Panc1 (cell line): ENCODE measurements around the gene PPP1R3E. TPM values are rescaled to one million over a fixed set of nuclear protein-coding genes. Genes with fewer than 3 reads are reported as not detected.
"Not testable (repeated sequence)": the region's sequence is repeated elsewhere in the genome, so short reads cannot be mapped to it uniquely, and the experiment has no call there.

Experiments
- ATAC-seq: fragments of 200-7000 bp; cut with Tn5 transposase; 2 replicates; pipeline ENCODE4 v1.9.1; 2020; ENCODE audit warnings: mild to moderate bottlenecking, moderate library complexity
- BruUV-seq: library from RNA; stranded (reverse); fragments of 400-500 nt; replicated peaks from 2 replicates; lab custom pipeline; 2021; lab: Mats Ljungman, UMichigan
- CTCF ChIA-PET: fragments of 300-600 bp; sonication (Branson Sonifier 250); formaldehyde crosslinking; loops from one replicate; lab custom pipeline; 2022; ENCODE audit warnings: antibody characterized with exemption; lab: Charles Lee
- POLR2A ChIA-PET: fragments of 300-600 bp; sonication (Branson Sonifier 250); formaldehyde crosslinking; loops from one replicate; lab custom pipeline; 2022; ENCODE audit warnings: antibody characterized with exemption; lab: Charles Lee
- DNase-seq: peaks from one replicate; pipeline ENCODE4 v3.0.0-alpha.2; 2010; ENCODE audit warnings: low read depth, low spot score
- H3K27ac ChIP-seq: 2 replicates; pipeline ENCODE4 v1.5.1; 2011; ENCODE audit warnings: mild to moderate bottlenecking, low read length, inconsistent platforms
- H3K27me3 ChIP-seq: fragments of 200-500 bp; sonication (Bioruptor generic); 2 replicates; pipeline ENCODE4 v1.6.0; 2014; ENCODE audit warnings: low read length, inconsistent platforms; ENCODE audit not compliant: control insufficient read depth, insufficient read depth
- H3K36me3 ChIP-seq: fragments of 200-500 bp; sonication (Bioruptor generic); 2 replicates; pipeline ENCODE4 v1.5.1; 2014; ENCODE audit warnings: inconsistent platforms, mild to moderate bottlenecking, low read length, moderate library complexity; ENCODE audit not compliant: control insufficient read depth, insufficient read depth
- H3K4me1 ChIP-seq: 2 replicates; pipeline ENCODE4 v1.5.1; 2011; ENCODE audit warnings: inconsistent platforms, mild to moderate bottlenecking, low read length, moderate library complexity; ENCODE audit not compliant: control insufficient read depth, insufficient read depth
- H3K4me3 ChIP-seq, 2 experiments: 2 replicates each; pipeline ENCODE4 v1.5.1; 2011 to 2012; ENCODE audit warnings: low read depth in 2 of 2, low read length in 2 of 2, mild to moderate bottlenecking in 2 of 2, inconsistent platforms in 1 of 2, moderate library complexity in 1 of 2
- H3K9me3 ChIP-seq: fragments of 200-500 bp; sonication (Bioruptor generic); 2 replicates; pipeline ENCODE4 v1.5.1; 2014; ENCODE audit warnings: low read depth, mild to moderate bottlenecking, inconsistent platforms, low read length, moderate library complexity; ENCODE audit not compliant: control insufficient read depth, insufficient read depth
- CTCF ChIP-seq: fragments of 450-650 bp; IDR thresholded peaks from 2 replicates; pipeline ENCODE4 v1.5.1; 2017; ENCODE audit warnings: mild to moderate bottlenecking
- POLR2AphosphoS5 ChIP-seq: IDR thresholded peaks from 2 replicates; pipeline ENCODE4 v1.6.1; 2012; ENCODE audit warnings: mild to moderate bottlenecking, low read depth, low read length, moderate library complexity
- SIN3A ChIP-seq: IDR thresholded peaks from 2 replicates; pipeline ENCODE4 v1.6.1; 2012; ENCODE audit warnings: low read depth, mild to moderate bottlenecking, low read length, moderate library complexity, borderline replicate concordance; ENCODE audit not compliant: insufficient read depth
- TCF7L2 ChIP-seq: IDR thresholded peaks from 2 replicates; pipeline ENCODE4 v1.6.1; 2011; ENCODE audit warnings: mild to moderate bottlenecking, low read depth, low read length, inconsistent platforms
- in situ Hi-C: cut with HindIII; loops from 2 replicates; pipeline ENCODE4 v1.10.0; 2016; ENCODE audit warnings: low sequenced_read_pairs, low pct_unique_long_range_greater_than_20kb
- intact Hi-C: fragments of 100-400 bp; cut with micrococcal nuclease; formaldehyde crosslinking; loops from one replicate; pipeline ENCODE4 v1.10.0; 2022; ENCODE audit not compliant: unreplicated experiment
- total RNA-seq: library from RNA; stranded (reverse); gene quantifications from one replicate; pipeline ENCODE4 v1.2.1, GENCODE V29; 2021; ENCODE audit not compliant: unreplicated experiment
- TF ChIP-seq, protein P1 (sequence below), 2 experiments: IDR thresholded peaks; 2 replicates each; pipeline ENCODE4 v1.6.1; 2011 to 2012; ENCODE audit warnings: low read depth in 2 of 2, control low read depth in 1 of 2, low read length in 1 of 2, mild to moderate bottlenecking in 1 of 2, moderate library complexity in 1 of 2; ENCODE audit not compliant: insufficient read depth in 1 of 2

Gene PPP1R3E
- total RNA-seq, 1 experiment from 2014 or later = 8.8 TPM

GRCh38 chr14:23269193-23269592 is 33.5 kb downstream of the PPP1R3E start:
- Histone ChIP-seq H3K9me3 (no peaks in the 10 kb centered on the region), H3K4me3 (no peak overlapping the region), H3K36me3 (no peaks in the 10 kb centered on the region), H3K27ac (no peak overlapping the region), H3K27me3 (peaks cover 5% of the 10 kb centered on the region; the same call in 1 of the 2 replicates), H3K4me1 (no peaks in the 10 kb centered on the region)
- DNase-seq = no peak
- intact Hi-C loops (no loop called here), in situ Hi-C loops (no loop called here)
- no peak for TF ChIP-seq SIN3A
- TF ChIP-seq POLR2AphosphoS5 = no peak
- TF ChIP-seq CTCF = no peak
- TF ChIP-seq, protein P1, sequence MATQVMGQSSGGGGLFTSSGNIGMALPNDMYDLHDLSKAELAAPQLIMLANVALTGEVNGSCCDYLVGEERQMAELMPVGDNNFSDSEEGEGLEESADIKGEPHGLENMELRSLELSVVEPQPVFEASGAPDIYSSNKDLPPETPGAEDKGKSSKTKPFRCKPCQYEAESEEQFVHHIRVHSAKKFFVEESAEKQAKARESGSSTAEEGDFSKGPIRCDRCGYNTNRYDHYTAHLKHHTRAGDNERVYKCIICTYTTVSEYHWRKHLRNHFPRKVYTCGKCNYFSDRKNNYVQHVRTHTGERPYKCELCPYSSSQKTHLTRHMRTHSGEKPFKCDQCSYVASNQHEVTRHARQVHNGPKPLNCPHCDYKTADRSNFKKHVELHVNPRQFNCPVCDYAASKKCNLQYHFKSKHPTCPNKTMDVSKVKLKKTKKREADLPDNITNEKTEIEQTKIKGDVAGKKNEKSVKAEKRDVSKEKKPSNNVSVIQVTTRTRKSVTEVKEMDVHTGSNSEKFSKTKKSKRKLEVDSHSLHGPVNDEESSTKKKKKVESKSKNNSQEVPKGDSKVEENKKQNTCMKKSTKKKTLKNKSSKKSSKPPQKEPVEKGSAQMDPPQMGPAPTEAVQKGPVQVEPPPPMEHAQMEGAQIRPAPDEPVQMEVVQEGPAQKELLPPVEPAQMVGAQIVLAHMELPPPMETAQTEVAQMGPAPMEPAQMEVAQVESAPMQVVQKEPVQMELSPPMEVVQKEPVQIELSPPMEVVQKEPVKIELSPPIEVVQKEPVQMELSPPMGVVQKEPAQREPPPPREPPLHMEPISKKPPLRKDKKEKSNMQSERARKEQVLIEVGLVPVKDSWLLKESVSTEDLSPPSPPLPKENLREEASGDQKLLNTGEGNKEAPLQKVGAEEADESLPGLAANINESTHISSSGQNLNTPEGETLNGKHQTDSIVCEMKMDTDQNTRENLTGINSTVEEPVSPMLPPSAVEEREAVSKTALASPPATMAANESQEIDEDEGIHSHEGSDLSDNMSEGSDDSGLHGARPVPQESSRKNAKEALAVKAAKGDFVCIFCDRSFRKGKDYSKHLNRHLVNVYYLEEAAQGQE (IDR thresholded peaks at IDR 0.05; ENCODE audit: insufficient read depth in 1 of 2, low read depth in 2 of 2, low read length in 1 of 2) = no peak
- TF ChIP-seq TCF7L2 = no peak
- ChIA-PET CTCF (no interaction called here), POLR2A (no interaction called here)
- no TSS peak for BruUV-seq
- no peak for ATAC-seq

GRCh38 chr14:23260849-23261248 is 41.8 kb downstream of the PPP1R3E start:
- ATAC-seq, H3K36me3 ChIP-seq, BruUV-seq, in situ Hi-C loops, DNase-seq, H3K9me3 ChIP-seq, H3K4me1 ChIP-seq, POLR2A ChIA-PET, H3K4me3 ChIP-seq, H3K27ac ChIP-seq, intact Hi-C loops: not testable (repeated sequence)
- H3K27me3 ChIP-seq = peaks cover 14% of the 10 kb centered on the region; the same call in 1 of the 2 replicates
- CTCF ChIA-PET = interaction anchor here (0.6 kb wide), 1 partner anchor 24 kb away, joined by 15 read pairs; no protein-coding TSS in a partner anchor

DNA sequence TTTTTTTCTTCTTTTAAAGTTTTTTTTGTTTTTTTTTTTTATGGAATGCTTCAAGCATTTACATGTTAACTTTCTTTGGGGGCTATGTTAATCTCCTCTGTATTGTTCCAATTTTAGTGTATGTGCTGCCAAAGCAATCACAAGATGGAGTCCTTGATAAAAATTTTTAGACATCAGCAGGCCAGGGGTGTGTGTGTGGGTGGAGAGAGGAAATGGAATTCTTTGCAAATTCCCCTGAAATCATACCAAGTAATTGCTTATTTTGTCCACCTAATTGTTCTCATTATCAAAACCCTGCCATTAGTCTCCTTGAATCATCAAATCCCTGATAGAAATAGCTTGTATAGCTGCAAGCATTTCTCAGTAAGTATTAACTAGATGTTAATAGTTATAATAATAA is 43.2 kb downstream of the PPP1R3E start:
- Histone ChIP-seq H3K27ac (no peak overlapping the region), H3K4me3 (no peak overlapping the region), H3K36me3 (no peaks in the 10 kb centered on the region), H3K27me3 (peaks cover 10% of the 10 kb centered on the region; the same call in 1 of the 2 replicates), H3K9me3 (no peaks in the 10 kb centered on the region), H3K4me1 (no peaks in the 10 kb centered on the region)
- POLR2A ChIA-PET = no interaction called here
- in situ Hi-C loops = no loop called here
- DNase-seq = no peak
- TF ChIP-seq SIN3A = no peak
- no peak for TF ChIP-seq TCF7L2
- TF ChIP-seq POLR2AphosphoS5 = no peak
- TF ChIP-seq, protein P1 (IDR thresholded peaks at IDR 0.05; ENCODE audit: insufficient read depth in 1 of 2, low read depth in 2 of 2, low read length in 1 of 2) = no peak
- no peak for TF ChIP-seq CTCF
- intact Hi-C loops = no loop called here
- BruUV-seq = no TSS peak
- no peak for ATAC-seq
- CTCF ChIA-PET = interaction anchor here (0.7 kb wide), 1 partner anchor 319 kb away, joined by 4 read pairs; the partner anchor contains the start of gene JPH4
